ENCODE measurements around the gene NXPH3. TPM values are rescaled to one million over a fixed set of nuclear protein-coding genes. Genes with fewer than 3 reads are reported as not detected.

Gene NXPH3
- total RNA-seq, 2 experiments from 2014 or later: 0.25 to 0.26 TPM

GRCh38 chr17:49578414-49578813, 2.7 kb downstream of the NXPH3 start:
- H3K9me3 Mint-ChIP-seq: no peaks in the 10 kb centered on the region
- no peak for DNase-seq
- CTCF ChIA-PET: interaction anchor here (1.1 to 10.8 kb wide), 2 partner anchors 10 to 115 kb away, joined by 3 to 232 read pairs; no protein-coding TSS in a partner anchor
- H3K27me3 Mint-ChIP-seq (ENCODE audit: low read depth): peaks cover 30% of the 10 kb centered on the region
- no peak overlapping the region for H3K4me3 Mint-ChIP-seq
- H3K4me1 Mint-ChIP-seq (ENCODE audit: low read depth): peaks cover 15% of the 10 kb centered on the region
- intact Hi-C loops (cut with micrococcal nuclease): no loop called here
- H3K27ac Mint-ChIP-seq: no peak overlapping the region
- no peaks in the 10 kb centered on the region for H3K36me3 Mint-ChIP-seq (ENCODE audit: low read depth)

GRCh38 chr17:49578952-49579500, 3.4 kb downstream of the NXPH3 start:
- Mint-ChIP-seq H3K4me3 (no peak overlapping the region), H3K27ac (no peak overlapping the region), H3K27me3 (ENCODE audit: low read depth) (peaks cover 26% of the 10 kb centered on the region), H3K36me3 (ENCODE audit: low read depth) (no peaks in the 10 kb centered on the region), H3K9me3 (no peaks in the 10 kb centered on the region), H3K4me1 (ENCODE audit: low read depth) (peaks cover 15% of the 10 kb centered on the region)
- DNase-seq: no peak
- CTCF ChIA-PET: interaction anchor here (1.1 to 10.8 kb wide), 2 partner anchors 9 to 115 kb away, joined by 3 to 232 read pairs; no protein-coding TSS in a partner anchor
- intact Hi-C loops (cut with micrococcal nuclease): no loop called here

- DNase-seq: no peak
- H3K4me1 Mint-ChIP-seq (ENCODE audit: low read depth): peaks cover 15% of the 10 kb centered on the region
- intact Hi-C loops (cut with micrococcal nuclease): no loop called here
- H3K9me3 Mint-ChIP-seq: no peaks in the 10 kb centered on the region
- peaks cover 26% of the 10 kb centered on the region for H3K27me3 Mint-ChIP-seq (ENCODE audit: low read depth)
- no peak overlapping the region for H3K27ac Mint-ChIP-seq
- no peaks in the 10 kb centered on the region for H3K36me3 Mint-ChIP-seq (ENCODE audit: low read depth)
- CTCF ChIA-PET: interaction anchor here (0.5 kb wide), 1 partner anchor 45 kb away, joined by 3 read pairs; no protein-coding TSS in a partner anchor
- no peak overlapping the region for H3K4me3 Mint-ChIP-seq
These were observed 3.9 kb downstream of the NXPH3 start for GRCh38 chr17:49579522-49579921.

- no peak for DNase-seq
- H3K27ac Mint-ChIP-seq: no peak overlapping the region
- H3K4me1 Mint-ChIP-seq (ENCODE audit: low read depth): peaks cover 15% of the 10 kb centered on the region
- intact Hi-C loops (cut with micrococcal nuclease): no loop called here
- peaks cover 23% of the 10 kb centered on the region for H3K27me3 Mint-ChIP-seq (ENCODE audit: low read depth)
- CTCF ChIA-PET: interaction anchor here (0.5 kb wide), 1 partner anchor 44 kb away, joined by 3 read pairs; no protein-coding TSS in a partner anchor
- no peaks in the 10 kb centered on the region for H3K9me3 Mint-ChIP-seq
- H3K36me3 Mint-ChIP-seq (ENCODE audit: low read depth): no peaks in the 10 kb centered on the region
- H3K4me3 Mint-ChIP-seq: no peak overlapping the region
These were observed 4.5 kb downstream of the NXPH3 start for GRCh38 chr17:49580055-49580721.

GRCh38 chr17:49580981-49581647, 5.4 kb downstream of the NXPH3 start:
- Mint-ChIP-seq H3K4me1 (ENCODE audit: low read depth) (peaks cover 15% of the 10 kb centered on the region), H3K4me3 (no peak overlapping the region), H3K27ac (no peak overlapping the region), H3K9me3 (no peaks in the 10 kb centered on the region), H3K27me3 (ENCODE audit: low read depth) (peaks cover 20% of the 10 kb centered on the region), H3K36me3 (ENCODE audit: low read depth) (no peaks in the 10 kb centered on the region)
- CTCF ChIA-PET: no interaction called here
- DNase-seq: no peak
- intact Hi-C loops (cut with micrococcal nuclease): no loop called here

GRCh38 chr17:49581648-49581998, 6.0 kb downstream of the NXPH3 start:
- H3K27me3 Mint-ChIP-seq (ENCODE audit: low read depth): peaks cover 17% of the 10 kb centered on the region
- intact Hi-C loops (cut with micrococcal nuclease): no loop called here
- DNase-seq: no peak
- H3K4me1 Mint-ChIP-seq (ENCODE audit: low read depth): peaks cover 15% of the 10 kb centered on the region
- H3K36me3 Mint-ChIP-seq (ENCODE audit: low read depth): no peaks in the 10 kb centered on the region
- H3K27ac Mint-ChIP-seq: no peak overlapping the region
- no peak overlapping the region for H3K4me3 Mint-ChIP-seq
- H3K9me3 Mint-ChIP-seq: no peaks in the 10 kb centered on the region
- CTCF ChIA-PET: no interaction called here

- peaks cover 11% of the 10 kb centered on the region for H3K4me1 Mint-ChIP-seq (ENCODE audit: low read depth)
- no peak for DNase-seq
- no peaks in the 10 kb centered on the region for H3K9me3 Mint-ChIP-seq
- CTCF ChIA-PET: interaction anchor here (1.1 kb wide), 1 partner anchor 12 kb away, joined by 5 read pairs; no protein-coding TSS in a partner anchor
- H3K36me3 Mint-ChIP-seq (ENCODE audit: low read depth): no peaks in the 10 kb centered on the region
- intact Hi-C loops (cut with micrococcal nuclease): no loop called here
- peaks cover 13% of the 10 kb centered on the region for H3K27me3 Mint-ChIP-seq (ENCODE audit: low read depth)
- no peak overlapping the region for H3K4me3 Mint-ChIP-seq
- H3K27ac Mint-ChIP-seq: no peak overlapping the region
These were observed 6.5 kb downstream of the NXPH3 start for GRCh38 chr17:49582055-49582722.

- peaks cover 5% of the 10 kb centered on the region for H3K4me1 Mint-ChIP-seq (ENCODE audit: low read depth)
- CTCF ChIA-PET: interaction anchor here (1.1 kb wide), 1 partner anchor 13 kb away, joined by 5 read pairs; no protein-coding TSS in a partner anchor
- no peak overlapping the region for H3K27ac Mint-ChIP-seq
- H3K4me3 Mint-ChIP-seq: no peak overlapping the region
- H3K9me3 Mint-ChIP-seq: no peaks in the 10 kb centered on the region
- no peak for DNase-seq
- intact Hi-C loops (cut with micrococcal nuclease): no loop called here
- no peaks in the 10 kb centered on the region for H3K36me3 Mint-ChIP-seq (ENCODE audit: low read depth)
- peaks cover 7% of the 10 kb centered on the region for H3K27me3 Mint-ChIP-seq (ENCODE audit: low read depth)
These were observed 7.1 kb downstream of the NXPH3 start for GRCh38 chr17:49582789-49583188.

GRCh38 chr17:49583226-49583625, 7.6 kb downstream of the NXPH3 start:
- H3K9me3 Mint-ChIP-seq: no peaks in the 10 kb centered on the region
- no peak for DNase-seq
- H3K27ac Mint-ChIP-seq: no peak overlapping the region
- H3K27me3 Mint-ChIP-seq (ENCODE audit: low read depth): peaks cover 3% of the 10 kb centered on the region
- intact Hi-C loops (cut with micrococcal nuclease): no loop called here
- H3K36me3 Mint-ChIP-seq (ENCODE audit: low read depth): no peaks in the 10 kb centered on the region
- H3K4me3 Mint-ChIP-seq: no peak overlapping the region
- H3K4me1 Mint-ChIP-seq (ENCODE audit: low read depth): peaks cover under 1% of the 10 kb centered on the region
- CTCF ChIA-PET: interaction anchor here (0.7 to 1.1 kb wide), 2 partner anchors 13 to 63 kb away, joined by 3 to 5 read pairs; no protein-coding TSS in a partner anchor

- Mint-ChIP-seq H3K4me3 (no peak overlapping the region), H3K4me1 (ENCODE audit: low read depth) (no peaks in the 10 kb centered on the region), H3K36me3 (ENCODE audit: low read depth) (no peaks in the 10 kb centered on the region), H3K27me3 (ENCODE audit: low read depth) (peaks cover 2% of the 10 kb centered on the region), H3K27ac (no peak overlapping the region), H3K9me3 (no peaks in the 10 kb centered on the region)
- CTCF ChIA-PET: interaction anchor here (0.7 kb wide), 2 partner anchors 76 to 376 kb away, joined by 4 to 7 read pairs; no protein-coding TSS in a partner anchor
- intact Hi-C loops (cut with micrococcal nuclease): no loop called here
- DNase-seq: no peak
These were observed 8.2 kb downstream of the NXPH3 start for GRCh38 chr17:49583889-49584288.

GRCh38 chr17:49585422-49586027, 9.9 kb downstream of the NXPH3 start:
- no peak overlapping the region for H3K27ac Mint-ChIP-seq
- no peaks in the 10 kb centered on the region for H3K27me3 Mint-ChIP-seq (ENCODE audit: low read depth)
- CTCF ChIA-PET: no interaction called here
- no peaks in the 10 kb centered on the region for H3K9me3 Mint-ChIP-seq
- no peak overlapping the region for H3K4me3 Mint-ChIP-seq
- no peaks in the 10 kb centered on the region for H3K4me1 Mint-ChIP-seq (ENCODE audit: low read depth)
- intact Hi-C loops (cut with micrococcal nuclease): no loop called here
- DNase-seq: no peak
- H3K36me3 Mint-ChIP-seq (ENCODE audit: low read depth): no peaks in the 10 kb centered on the region
